ENCODE data around the gene KRT4.
"Not testable (repeated sequence)": the region's sequence is repeated elsewhere in the genome, so short reads cannot be mapped to it uniquely, and the experiment has no call there.

KRT4 gene

DNA sequence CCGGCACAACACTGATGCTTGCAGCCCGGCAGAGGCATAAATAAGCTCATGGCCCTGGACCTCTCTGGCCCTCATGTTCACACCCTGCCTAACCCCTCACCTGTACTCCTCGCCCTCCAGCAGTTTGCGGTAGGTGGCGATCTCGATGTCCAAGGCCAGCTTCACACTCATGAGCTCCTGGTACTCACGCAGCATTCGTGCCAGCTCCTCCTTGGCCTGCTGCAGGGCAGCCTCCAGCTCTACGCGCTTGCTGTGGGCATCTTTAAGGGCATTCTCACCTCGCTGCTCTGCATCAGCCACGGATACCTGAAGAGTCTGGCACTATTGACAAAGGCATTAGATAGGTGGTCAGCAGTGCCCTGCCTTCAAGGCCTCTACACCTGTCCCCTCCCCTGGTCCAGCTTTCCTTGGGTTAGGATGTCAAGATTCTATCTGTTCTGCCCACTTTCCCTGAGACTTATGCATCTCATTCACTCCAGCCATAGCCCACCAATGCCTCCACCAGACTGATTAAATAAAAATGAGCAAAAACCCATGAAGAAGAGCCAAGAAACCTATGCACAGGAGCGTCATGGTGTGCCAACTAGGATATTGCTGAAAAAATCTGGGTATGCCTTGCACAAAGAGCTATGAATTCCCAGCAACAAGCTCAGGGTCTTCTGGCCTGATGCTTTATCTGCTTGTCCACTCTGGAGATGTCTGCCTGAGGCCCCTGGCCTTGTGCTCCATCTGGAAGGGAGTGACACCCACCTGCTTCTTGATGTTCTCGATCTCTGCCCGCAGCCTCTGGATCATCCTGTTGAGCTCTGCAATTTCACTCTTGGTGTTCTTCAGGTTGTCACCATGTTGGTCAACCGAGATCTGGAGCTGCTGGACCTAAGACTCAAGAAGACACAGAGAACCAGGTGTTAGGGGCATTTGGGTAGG lies 6.1 kb downstream of the KRT4 start:
- no peak for DNase-seq

DNA sequence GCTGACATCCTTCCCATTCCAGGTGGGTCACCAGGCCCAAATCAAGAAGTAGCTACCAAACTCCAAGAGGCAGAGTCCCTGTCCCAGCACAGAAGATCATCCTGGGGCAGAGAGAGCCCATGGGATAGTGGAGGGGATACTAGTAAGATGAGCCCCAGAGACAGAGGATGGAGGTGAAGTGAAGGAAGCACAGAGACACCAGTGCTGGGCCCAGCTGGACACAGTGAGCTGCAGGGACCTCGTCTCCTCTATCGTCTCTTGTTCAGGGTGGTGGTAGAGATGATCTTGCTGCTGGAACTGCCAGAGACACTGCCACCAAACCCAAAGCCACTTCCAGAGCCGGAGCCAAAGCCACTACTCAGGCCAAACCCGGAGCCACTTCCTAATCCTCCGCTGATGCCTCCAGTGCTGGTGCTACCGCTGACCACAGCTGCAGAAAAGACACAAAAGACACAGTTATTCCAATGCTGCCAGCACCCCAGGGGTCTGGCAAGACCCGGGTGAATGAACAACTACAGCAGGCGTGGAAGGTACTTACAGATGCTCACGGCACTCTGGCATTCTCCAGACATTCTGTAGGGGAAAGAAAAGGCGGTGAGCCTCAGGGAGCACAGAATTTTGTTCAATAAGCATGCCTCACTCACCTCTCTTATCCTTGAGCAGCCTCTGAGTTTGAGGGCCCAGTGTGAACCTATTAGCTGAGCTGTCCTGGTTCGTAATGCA lies 6.9 kb downstream of the KRT4 start:
- DNase-seq = no peak

DNA sequence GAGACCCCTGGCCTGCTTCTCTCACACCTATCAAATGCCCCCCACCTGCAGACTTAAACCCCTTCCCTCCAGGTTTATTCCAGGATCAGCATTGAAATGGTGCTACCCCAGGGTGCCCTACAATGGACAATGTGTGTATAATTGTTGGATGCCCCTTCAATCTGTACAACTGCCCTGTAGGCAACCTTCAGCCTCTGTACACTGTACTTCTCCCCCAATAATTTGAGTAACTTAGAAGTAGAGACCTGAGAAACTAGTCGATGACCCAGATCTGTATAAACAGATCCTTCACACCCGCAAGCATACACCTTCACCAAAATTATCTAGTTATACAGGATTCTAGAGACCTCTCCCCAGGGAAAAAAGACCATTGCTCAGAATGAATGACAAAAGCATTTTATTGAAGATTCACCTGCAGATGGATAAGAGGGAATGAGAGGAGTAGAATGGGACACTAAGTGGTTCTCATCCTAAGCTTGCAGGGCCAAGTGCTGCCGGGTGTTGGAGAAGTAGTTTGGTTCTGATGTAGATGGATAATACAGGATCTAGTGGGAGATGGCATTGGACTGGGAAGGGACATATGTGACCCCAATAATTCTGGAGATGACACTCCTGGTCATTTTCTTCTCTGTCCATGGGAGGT lies 7.6 kb downstream of the KRT4 start:
- no peak for DNase-seq

DNA sequence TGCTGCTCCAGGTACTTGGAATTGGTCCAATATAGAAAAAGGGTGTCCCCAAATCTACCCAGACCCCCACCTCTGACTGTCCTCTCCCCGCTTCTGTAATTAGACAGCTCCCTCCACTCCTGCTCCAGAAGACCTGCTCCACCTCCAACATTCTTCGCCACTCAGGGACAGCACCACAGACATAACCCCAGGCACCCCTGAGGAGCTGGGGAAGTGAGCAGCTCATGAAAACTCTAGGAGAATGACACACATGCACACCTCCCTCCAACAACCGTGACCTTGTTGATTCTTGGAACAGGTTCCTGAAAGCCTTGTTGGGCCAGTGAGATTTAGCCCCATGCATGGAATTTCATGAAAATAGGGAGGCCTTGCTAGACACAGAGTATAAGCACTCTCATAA lies 8.2 kb downstream of the KRT4 start:
- DNase-seq = no peak

DNA sequence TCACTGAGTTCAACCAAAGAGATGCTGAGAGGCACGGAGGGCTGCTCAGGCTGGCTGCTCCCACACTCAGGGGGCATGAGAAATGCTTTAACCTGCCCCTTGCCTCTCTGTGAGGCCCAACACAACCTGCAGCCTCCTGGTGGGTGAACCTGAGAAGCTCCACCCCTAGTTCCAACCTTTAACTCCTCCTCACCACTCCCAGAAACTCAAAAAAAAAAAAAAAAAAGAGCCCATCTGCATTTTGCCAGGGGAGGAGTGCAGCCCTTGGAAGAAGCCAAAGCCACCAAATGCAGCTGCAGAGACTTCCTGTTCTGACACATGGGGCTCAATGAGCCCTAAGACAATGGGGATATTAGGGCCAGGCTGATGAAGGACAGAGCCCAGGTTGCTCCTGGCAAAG lies 8.9 kb downstream of the KRT4 start:
- DNase-seq = no peak

DNA sequence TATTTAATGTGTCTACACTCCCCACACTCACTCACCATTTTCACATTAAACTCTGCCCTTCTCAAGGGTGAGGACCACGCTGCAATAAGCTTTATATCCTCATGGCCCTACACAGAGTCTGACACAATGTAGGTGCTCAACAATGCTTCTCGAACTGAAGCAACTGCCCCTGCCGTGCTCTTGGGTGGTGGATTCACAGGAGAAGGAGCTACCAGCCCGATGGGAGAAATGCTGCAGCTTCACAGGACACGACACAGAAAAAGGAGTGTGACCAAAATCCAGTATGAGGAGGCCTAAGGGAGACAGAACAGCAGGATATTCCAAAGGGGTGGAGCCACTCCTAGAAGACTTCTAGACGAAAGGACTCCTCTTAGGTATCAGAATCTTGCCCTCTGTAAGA lies 11.5 kb downstream of the KRT4 start:
- DNase-seq = no peak

DNA sequence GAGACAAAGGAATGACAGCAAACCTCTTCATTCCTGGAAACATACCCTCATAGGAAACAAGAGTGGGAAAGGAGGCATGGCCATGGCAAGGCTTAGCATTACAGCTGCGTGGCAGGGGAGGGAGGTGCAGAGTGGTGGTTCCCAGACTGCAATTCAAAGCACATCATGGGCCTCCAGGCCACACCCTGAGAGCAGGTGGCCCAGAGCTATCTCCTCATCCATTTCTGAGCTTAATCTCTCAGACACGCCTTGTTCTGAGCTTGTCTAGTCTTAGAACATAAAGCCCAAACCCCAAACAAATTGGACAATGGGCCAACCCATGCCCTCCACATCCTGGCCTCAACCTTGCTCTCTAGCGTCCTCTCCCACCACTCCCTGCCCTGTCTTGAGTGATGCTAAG lies 12.1 kb downstream of the KRT4 start:
- no peak for DNase-seq

DNA sequence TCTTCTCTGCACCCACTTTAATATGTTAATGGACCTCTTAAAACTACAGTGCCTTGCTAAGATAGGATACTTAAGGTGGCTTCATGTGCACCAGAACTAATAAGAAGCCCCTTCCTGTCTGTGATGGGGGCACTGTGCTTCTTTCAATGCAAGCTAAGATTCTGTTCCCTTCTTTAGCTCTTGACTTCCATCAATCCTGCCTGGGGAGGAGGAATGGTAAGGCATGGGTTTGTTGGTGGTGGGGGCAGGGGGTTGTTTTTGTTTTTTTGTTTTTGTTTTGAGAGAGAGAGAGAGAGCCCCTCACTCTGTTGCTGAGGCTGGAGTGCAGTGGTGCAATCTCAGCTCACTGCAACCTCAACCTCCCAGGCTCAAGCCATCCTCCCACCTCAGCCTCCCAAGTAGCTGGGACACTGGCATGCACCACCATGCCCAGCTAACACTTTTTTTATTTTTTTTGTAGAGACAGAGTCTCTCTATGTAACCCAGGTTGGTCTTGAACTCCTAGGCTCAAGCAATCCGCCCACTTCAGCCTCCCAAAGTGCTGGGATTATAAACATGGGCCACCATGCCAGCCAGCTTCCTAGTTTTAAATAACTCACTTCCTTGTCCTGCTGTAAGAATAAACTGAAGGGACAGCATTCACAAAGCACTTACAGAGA lies 13.5 kb downstream of the KRT4 start:
- DNase-seq = no peak

DNA sequence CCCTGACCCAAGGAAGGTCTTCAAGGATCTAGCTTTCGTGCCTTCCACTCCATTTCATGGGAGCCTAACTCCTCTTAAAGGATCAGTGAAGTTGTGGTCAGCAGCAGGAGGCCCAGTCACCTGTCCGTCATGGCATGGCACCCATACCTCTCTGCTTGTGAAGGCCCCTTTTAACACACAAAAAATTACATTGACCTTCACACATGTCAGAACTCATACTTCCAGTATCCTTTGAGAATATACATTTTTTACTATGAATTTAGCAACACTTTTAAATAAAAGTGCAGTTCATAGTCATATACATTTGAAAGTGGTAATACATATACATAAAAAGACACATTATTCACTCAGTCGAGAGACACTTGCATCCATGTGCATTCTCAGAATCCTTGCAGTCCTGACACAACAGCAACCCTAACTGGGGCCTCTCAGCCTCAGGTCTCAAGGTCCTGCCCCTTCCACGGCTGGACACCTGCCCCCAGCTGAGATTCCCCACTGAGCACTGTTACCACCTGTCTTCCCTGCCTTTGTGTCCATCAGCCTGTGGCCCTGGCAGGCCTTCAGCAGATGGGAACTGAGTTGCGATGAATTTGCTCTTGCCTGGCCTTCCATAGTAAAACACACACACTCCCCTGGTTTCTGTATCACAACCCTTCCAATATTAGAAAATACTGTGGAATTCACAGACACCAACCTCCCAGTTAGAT lies 14.3 kb downstream of the KRT4 start:
- no peak for DNase-seq

DNA sequence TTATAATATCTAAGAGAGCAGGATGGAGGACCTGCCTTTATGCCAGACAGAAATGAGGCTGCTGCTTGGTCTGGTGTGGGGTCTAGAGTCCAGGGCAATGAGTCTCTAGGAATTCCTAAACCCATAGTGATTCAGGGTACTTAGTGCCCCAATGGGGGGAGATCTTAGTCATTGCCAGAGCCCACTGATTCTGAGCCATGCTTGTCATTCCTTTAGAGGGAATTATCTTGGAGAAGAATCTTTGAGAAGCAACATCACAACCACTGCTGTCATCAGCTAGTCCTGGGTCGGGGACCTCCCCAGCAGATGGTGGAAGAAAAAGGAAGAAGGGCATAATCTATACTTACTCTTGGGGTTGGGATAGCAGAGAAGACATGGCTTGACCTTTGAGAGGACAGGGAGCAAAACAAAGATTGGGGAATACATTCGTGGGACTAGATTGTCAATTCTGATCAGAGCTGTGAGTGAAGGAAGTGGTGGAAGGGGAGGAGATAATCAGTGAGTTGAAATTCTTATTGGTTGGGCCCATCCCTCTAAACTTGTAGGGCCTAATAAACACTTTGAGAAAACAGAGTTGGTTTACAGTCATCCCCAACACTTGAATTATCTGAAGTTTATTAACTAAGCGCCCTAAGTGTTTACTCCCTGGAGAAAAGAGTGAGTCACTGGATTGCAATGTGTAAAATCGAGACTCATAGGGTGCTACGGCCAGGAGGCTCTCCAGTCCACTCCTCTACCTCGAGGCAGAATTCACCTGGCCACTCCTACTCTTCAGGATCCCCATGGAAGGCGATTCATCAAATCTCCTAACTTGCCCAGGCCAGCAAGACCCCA lies 15.0 kb downstream of the KRT4 start:
- no peak for DNase-seq

DNA sequence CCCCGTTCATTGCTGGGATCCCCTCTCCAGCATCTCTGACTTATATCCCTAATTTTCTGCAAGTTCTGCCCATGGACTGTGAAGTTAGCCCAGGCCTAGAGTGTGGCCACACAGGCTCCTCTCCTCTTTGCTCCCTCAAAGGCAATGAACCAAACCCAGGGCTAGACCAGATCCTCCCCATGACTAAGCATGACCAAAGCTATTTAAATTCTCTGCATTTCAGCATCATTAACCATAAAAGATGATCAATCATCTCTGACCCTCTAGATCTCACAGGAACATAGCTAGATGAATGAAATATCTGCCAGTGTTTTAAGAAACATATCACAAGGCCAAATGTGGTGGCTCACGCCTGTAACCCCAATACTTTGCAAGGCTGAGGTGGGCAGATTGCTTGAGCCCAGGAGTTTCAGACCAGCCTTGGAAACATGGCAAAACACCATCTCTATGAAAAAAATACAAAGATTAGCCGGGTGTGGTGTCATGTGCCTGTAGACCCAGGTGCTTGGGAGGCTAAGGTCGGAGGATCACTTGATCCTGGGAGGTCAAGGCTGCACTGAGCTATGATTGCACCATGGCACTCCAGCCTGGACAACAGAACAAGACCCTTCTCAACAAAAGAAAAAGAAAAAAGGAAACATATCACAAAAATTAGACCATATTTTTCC lies 15.8 kb downstream of the KRT4 start:
- DNase-seq = no peak

DNA sequence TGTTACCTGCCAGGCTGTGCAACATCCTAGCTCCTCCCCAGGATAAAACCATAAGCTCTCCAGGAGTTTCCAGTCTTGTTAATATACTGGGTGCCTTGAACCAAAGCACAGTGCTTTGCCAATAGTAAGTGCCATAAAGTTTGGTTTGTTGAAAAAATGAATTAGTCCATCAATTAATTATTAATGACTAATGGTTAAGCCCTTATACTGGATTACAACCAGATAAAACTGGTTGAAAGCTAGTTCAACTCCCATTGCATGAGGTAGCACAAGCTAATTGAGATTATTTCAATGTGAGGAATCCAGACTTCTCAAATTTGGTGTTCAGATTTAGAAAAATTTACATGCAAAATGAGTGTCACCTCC lies 16.4 kb downstream of the KRT4 start:
- no peak for DNase-seq

DNA sequence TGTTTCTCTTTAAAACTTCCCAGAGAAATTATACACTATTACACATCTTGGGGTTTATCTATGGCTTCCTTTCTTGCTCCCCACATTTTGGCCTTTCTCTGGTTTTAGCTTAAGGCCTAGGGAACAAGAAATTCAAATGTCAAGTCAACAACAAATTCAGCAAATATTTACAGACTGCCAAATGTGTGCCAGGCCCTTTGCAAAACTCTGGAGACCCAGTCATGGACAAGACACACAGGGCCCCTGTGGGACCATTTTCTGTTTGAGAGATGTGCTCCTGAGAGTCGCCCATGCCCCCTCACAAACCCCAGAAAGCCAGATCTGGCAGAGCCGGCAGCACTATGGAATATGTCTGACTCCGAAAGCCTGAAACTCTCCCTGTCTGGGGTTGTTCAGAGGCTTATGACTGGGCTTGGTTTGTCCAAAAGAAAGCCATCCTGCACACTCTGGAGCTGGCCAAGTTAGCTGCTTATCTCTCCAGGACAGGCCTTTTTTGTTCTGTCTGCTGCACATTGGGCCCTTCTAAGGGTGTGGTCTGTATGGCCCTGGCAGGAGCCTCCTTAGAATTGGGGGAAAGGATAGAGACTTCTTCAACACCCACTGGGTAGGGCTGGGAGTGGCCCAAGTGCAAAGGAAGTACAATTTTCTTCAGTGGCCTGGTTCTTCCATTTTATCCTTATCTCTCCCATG lies 16.9 kb downstream of the KRT4 start:
- no peak for DNase-seq

DNA sequence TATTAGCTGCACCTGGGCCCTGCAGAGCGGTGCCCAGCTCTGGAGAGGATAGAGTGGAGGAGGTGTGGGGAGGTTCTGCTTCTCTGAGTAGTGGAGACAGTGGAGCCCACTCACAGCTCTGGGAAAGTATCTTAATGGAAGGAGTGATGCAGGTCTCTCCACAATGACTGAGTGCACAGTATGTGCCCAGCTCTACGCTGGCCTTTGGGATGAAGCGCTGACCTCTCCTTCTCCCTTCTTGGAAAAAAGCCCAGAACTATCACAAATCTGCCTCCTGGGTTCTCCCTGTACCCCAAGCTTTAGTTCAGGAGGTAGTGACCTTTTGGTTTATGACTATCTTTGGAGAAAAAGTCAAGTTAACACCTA lies 17.5 kb downstream of the KRT4 start:
- DNase-seq = no peak

DNA sequence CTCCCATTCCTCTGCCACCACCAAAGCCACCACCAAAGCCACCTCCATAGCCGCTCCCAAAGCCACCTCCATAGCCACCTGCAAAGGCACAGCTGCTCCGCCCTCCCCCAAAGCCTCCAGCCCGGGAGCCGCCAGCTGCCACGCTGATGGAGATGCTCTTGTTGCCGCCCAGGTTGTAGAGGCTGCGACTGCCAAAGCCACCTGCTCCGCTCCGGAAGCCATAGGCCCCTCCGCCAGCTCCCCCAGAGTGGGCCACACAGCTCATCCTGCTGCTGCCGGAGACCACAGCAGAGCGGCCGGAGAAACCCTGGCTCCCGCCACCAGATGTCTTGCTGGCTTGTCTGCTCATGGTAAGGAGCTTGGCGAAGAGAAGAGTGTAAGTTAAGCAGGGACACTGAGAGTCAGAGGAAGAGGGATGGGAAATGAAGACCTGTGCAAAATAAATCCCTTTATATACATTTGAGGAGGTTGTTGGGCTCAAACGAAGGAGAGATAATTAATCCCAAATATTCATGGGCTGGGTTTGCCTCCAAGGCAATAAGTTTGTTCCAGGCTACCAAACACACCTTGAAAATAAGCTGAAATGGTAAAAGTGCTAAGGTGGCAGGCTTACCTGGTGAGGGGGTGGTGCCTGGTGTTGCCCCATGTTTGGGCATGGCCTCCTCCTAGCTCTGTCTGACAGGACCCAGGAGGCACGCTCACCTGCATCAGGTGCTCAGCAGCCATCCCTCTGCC lies 18.1 kb downstream of the KRT4 start, which contains the start of gene KRT3:
KRT3 (minus strand) TSS at position 424 of the 735 bp plus-strand sequence; CDS start at position 349, 75 bp downstream.
- no peak for DNase-seq

DNA sequence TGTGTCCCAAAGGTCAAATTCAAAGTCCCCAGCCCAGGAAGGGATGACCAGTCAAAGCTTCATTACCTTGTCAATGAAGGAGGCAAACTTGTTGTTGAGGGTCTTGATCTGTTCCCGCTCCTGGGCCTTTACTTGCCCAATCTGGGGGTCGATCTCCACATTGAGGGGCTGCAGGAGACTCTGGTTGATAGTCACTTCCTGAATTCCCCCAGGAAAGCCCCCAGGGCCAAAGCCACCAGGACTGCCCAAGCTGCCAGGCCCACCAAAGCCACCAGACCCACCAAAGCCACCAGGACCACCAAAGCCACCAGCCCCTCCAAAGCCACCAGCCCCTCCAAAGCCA lies 18.6 kb downstream of the KRT4 start:
- DNase-seq = not testable (repeated sequence)

DNA sequence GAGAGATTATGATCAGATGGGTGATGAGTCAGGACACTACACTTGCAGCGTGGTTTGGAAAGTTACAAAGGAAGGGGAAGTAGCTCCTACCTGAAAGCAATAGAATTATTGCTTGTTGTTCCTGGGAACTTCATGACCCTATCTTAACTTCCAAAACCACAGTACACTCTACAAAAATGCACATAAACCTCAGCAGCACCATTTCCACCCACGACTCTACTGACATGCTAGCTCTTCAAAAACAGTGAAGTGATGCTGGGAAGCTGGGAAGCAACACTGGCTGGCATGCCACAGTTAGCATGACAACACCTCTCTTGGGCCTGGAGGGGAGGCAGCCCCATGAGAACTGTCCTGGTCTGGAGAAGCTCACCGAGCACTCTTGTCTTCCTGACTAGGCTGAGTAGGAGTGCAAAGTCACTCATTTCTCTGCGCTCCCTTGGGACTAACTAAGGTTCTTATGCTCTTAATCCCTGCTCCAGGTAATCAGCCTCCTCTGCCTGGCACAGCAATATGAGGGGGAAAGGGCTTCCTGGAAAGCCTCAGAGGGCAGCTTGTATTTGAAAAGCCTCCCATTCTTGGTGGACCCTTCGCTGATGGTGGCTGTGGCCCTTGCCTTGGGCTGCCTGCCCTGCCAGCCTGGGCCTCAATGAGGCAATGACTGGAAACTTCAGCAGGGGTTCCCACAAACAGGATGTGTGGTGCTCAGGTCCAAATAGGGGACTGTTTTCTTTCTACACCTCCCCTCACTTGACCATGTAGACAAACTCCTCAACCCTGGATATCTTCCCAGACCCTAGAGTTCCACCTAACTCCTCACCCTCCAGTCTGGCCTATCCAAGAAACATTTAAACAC lies 19.2 kb downstream of the KRT4 start:
- no peak for DNase-seq

DNA sequence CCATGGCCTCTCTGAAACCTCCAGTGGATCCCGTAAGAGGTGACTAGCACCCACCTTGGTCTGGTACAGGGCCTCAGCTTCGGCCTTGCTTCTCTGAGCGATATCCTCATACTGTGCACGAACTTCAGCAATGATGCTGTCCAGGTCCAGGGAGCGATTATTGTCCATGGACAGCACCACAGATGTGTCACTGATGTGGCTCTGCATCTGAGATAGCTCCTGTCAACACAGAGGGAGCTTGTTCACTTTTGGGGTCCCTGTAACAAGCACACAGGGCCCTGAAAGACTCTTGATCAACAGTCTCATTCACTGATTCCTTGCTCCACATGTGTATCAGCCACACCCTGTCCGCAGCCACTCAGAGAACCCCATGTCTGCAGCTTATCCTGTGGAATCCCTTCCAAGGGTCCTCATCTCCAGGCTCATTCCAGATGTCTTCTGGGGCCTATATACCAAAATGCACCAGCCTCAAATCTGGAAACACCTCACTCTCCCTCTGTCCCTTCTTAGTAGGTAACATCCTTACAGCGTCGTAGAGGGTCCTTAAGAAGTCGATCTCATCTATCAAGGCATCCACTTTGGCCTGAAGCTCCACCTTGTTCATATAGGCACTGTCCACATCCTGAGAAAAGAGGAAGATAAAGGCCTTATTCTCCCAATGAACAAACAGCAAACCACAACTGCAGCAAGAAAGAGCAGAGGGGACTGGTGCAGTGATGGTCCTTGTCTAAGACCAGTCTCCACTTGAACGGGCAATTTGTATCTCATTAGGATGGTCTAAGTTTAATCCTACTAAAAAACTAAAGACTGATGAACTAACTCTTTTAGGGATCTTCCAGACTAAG lies 21.5 kb downstream of the KRT4 start:
- DNase-seq = no peak

Data from stimulated activated CD4-positive, alpha-beta T cell treated with anti-CD3 and anti-CD28 coated beads, Interleukin-15, amount 100 ng/mL, for 24 hours (primary cell).